Measurements from ENCODE around the gene ACOT13.
A peak's percentile ranks its signal among the peaks of the same experiment; 100 is the strongest.
"Not testable (repeated sequence)": the region's sequence is repeated elsewhere in the genome, so short reads cannot be mapped to it uniquely, and the experiment has no call there.

The ACOT13 gene

DNA sequence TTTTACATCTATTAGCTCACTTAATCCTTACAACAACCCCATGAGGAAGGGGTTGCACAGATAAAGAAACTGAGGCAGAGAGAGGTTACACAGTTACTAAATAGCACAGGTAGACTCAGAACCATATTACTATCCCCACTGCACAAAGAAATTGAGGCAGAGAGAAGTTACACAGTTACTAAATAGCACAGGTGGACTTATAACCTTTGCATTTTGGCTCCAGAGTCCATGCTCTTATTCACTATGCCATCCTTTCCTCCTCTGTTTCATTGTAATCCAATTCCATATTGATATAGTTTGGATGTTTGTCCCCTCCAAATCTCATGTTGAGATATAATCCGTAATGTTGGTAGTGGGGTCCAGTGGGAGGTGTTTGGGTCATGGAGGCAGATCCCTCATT is 3.7 kb upstream of the ACOT13 start:
- no peak for DNase-seq

DNA sequence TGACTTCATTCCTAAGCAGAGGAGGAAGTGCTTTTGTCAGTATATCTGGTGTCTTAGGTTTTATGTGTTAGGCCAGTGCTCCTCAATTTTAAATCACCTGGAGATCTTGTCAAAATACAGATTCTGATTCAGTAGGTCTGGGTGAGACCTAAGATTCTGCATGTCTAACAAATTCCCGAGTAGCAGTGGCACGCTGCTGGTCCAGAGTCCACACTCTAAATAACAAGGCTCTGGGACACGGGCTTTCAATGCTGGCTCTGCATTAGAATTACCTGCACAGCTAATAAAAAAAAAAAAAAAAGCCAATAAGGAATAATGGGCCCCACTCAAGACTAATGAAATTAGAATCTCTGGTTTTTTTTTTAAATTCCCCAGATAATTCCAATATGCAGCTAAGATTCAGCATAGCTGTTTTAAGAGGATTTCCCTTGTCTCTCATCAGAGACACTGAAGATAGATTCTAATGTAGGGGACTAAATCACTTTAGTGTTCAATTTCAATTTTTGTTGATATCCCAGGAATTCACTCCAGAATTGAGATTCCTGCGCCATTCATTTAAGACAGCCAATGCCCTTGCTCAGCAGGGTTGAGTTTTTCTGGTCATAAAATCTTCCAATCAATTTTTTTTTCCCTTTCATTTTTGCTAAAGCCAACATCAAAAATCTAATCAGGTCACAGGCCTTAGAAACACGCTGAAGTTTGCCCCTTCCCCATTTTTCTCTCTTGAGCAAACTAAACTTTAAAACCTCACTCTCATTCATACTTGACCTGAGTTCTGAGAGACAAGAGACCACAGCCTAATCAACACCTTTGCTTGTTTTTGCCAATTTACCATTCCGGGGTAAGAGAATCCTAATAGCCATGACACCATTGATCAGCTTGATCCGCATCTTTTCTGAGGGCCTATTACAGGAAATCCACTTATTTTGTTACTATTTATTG is 2.6 kb upstream of the ACOT13 start:
- no peak for DNase-seq

DNA sequence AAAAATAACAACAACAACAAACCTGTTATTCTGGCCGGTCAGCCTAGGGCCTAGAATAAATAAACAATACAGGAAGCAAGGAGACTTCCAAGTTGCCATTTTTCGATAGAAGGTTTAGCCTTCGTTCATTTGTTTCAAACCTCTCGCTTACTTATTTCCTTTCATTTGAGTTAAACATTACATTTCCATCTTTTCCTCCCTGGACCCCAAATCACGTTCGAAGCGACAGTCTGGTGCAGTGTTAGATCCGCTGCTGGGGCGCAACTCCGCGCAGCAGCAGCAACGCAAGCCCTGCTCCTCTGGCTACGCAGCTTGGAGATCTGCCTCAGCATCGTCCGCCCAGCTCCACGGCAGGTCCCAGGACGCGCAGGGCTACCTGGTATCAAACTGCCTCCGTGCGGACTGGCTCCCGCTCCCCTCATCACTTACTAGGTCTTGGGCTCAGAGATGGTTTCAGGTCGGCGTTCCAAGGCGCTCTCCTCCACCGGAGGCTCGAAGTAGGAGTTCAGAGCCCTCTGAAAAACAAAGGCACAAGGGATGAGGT is 708 bp upstream of the ACOT13 start:
- DNase-seq, result peak in 1 of 2 experiments; percentile 54

DNA sequence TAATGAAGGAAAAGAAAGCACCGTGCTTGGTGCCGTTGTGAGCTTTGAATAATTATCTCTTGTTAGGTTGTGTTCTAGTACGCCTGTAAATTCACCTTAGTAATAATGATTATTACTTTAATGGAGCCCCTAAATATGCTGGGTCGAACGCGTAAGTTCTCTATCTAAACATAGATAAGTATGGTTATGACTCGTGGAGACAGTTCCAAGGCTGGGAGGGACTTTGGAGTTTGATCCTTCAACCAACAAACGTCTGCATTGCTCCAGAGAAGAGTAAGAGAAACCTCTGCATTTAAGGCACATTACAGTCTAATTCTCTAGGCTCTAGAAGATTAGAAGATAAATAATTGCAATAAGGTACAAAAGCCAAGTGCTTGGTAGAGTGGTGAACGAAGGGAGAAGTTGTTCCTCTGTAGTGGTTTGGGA is 514 bp downstream of the ACOT13 start:
- peak in 1 of 2 experiments; percentile 34 for DNase-seq

DNA sequence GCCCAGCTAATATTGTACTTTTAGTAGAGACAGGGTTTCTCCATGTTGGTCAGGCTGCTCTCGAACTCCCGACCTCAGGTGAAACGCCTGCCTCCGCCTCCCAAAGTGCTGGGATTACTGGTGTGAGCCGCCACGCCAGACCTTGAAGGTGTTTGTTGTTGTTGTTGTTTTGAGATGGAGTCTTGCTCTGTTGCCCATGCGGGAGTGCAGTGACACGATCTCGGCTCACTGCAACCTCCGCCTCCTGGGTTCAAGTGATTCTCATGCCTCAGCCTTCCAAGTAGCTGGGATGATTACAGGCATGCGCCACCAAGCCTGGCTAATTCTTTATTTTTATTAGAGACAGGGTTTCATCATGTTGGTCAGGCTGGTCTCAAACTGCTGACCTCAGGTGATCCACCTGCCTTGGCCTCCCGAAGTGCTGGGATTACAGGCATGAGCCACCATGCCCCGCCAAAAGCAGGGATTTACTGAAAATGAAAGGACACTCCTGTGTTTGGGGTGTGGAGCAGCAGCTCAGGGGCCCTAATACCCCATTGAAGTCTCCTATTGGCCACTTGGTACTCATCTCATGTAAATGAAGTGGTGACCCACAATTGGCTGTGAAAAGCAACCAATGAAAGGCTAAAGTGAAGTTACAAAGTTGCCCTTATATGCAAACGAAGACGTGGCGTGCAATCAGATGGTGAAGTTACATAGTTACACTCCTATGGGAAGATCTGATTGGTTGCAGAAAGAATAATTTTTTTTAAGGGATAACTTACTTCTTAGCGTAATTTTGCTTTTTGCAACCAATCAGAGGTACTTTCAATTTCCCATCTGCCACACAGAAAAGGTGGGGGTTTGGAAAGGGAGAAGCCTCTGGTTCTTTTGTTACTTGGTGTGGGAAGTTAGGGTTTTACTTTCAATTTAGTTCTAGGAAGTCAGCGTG is 1.5 kb downstream of the ACOT13 start:
- not testable (repeated sequence) for DNase-seq

DNA sequence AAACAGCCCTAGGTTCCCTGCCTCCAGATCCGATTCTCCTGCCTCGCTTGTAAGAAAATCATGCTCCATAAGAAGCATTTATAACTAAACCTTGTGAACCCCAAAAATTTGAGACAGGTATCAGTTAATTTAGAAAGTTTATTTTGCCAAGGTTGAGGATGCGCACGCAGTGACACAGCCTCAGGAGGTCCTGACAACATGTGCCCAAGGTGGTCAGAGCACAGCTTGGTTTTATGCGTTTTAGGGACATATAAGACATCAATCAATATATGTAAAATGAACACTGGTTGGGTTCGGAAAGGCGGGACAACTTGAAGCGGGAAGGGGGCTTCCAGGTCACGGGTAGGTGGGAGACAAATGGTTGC is 2.1 kb downstream of the ACOT13 start:
- no peak for DNase-seq

DNA sequence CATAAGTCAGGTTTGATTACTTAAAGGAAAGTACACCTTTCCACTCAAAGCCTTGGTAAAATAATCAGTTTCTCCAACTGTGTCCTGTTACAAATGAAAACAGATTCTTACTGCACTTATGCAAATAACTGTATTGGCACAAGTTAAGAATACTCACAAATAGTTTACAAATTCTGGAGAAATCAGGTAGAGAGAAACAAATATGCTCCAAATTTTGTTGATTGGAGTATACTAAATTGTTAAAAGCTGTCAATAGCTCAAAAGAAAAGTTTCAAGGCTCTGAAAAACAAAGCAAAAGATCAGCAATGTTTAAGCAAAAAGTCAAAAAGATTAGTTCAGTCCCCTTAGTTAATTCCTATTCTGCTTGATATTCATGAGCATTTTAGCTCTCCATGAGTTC is 3.6 kb downstream of the ACOT13 start:
- not testable (repeated sequence) for DNase-seq

DNA sequence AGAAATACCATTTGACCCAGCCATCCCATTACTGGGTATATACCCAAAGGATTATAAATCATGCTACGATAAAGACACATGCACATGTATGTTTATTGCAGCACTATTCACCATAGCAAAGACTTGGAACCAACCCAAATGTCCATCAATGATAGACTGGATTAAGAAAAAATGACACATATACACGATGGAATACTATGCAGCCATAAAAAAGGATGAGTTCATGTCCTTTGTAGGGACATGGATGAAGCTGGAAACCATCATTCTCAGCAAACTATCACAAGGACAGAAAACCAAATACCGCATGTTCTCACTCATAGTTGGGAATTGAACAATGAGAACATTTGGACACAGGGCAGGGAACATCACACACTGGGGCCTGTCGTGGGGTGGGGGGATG is 4.2 kb downstream of the ACOT13 start:
- DNase-seq, result not testable (repeated sequence)

DNA sequence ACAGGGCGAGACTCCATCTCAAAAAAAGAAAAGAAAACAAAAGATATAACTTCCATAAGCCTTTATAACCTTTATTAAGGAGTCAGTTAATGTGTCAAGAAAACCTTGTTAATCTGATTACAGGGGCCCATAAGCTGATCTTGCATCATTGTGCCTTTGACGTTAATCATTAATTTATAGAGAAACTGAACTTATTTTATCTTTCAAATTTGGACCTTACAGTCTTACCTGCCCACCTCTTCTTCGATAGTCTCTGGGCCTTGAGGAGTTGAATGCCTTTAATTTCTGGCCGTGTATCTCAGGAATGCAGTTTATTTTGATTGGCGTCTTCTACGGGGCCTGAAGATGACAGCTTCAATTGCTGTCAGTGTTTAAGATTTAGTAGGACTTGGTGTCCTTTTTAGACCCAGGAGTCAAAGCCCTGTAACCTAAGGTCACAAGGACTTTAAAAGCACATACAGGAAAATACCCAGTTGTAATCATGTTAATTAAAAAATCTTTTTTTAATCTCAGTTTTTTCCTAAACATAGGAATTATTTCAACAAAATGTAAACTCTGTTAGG is 5.8 kb downstream of the ACOT13 start:
- DNase-seq, result no peak

DNA sequence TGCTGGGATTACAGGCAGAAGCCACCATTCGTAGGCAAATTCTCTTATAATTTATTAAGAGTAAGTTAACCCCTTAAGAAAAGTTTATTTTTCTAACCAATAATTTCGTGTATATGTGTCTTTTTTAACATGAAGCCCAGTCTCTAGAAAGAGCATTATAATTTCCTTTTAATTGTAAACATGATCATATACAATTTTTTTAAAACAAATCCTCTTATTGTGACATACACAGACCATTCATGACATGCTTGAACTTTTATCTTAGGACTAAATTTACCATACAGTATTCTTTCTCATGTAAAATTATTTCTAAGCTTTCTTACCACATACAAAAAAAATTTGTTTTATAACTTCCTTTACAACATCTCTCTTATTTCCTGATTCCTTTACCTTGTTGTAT is 6.7 kb downstream of the ACOT13 start:
- DNase-seq, result no peak

DNA sequence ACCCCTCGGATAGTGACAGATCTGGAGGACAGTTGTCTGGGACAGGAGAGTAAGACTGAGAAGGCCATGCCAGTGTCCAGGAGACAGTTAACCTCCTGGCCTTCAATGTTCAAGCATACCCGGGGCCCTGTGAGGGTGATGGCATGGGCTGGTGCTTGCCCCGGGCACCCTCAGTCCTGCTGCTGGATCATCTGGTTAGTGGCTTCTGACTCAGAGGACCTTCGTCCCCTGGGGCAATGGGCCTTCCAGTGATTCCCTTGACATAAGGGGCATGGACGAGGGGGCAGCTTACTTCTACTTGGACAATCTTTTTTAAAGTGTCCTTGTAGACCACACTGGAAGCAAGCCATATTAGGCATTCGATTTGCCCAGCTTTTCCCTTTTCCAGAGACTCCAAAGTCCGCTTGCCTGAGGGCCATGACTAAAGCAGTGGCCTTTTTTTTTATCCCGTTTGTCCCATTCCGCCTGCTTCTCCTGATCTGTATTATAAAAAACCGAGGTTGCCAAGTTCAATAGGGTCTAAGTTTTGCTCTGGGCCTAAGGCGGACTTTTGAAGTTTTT is 12.0 kb downstream of the ACOT13 start:
- not testable (repeated sequence) for DNase-seq

DNA sequence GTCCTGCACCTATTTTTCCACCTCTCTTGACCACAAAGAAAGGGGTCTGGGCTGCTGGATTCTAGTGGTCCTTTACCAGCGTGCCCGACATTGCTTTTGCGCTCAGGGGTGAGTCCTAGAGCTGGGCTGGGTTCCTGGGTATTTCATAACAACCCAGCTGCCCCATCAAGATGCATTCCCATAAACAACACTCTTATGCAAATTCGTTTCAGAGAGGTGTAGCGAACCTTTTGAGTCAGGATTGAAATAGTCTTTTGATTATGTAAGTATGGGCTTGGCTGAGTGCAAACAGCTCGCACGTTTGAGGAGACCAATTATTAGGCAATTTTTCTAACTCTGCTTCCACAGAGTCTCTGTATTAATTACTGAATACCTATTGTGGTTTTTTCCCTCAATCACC is 13.7 kb downstream of the ACOT13 start:
- no peak for DNase-seq

DNA sequence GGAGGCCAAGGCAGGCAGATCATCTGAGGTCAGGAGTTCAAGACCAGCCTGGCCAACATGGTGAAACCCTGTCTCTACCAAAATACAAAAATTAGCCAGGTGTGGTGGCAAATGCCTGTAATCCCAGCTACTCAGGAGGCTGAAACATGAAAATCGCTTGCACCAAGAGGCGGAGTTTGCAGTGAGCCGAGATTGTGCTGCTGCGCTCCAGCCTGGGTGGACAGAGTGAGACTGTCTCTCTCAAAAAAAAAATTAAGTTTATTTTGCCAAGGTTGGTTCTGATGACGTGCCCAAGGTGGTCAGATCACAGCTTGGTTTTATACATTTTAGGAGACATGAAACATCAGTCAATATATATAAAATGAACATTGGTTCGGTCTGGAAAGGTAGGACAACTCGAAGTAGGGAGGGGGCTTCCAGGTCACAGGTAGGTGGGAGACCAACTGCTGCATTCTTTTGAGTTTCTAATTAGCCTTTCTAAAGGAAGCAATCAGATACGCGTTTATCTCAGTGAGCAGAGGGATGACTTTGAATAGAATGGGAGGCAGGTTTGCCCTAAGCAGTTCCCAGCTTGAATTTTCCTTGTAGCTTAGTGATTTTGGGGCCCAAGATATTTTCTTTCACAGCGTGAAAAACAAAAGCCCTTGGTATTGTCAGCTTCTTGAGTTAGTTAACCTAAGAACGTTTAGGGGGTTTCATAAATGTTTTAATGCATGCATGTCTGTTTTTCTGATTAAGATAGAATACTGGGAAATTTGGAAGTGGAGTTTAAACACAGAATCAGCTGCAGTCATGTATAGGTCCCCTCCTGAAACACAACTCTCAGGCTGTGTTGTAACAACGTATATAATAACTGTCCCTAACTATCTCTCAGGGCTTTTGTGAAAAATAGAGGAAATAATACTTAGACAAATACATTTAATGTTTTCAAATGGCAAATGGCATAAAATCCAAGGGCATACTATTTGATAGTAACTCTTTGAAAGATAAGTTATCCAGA is 16.7 kb downstream of the ACOT13 start:
- no peak for DNase-seq

DNA sequence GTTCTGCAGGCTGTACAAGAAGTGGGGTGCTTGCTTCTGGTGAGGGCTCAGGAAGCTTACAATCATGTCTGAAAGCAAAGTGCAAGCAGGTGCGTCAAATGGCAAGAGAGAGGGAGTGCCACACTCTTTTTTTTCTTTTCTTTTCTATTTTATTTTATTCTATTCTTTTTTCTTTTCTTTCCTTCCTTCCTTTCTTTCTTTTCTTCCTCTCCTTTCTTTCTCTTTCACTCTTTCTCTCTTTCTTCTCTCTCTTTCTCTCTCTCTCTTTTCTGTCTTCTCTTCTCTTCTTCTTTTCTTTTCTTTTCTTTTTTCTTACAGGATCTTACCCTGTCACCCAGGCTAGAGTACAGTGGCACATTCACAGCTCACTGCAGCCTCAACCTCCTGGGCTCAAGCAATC is 19.5 kb downstream of the ACOT13 start:
- DNase-seq, result no peak

DNA sequence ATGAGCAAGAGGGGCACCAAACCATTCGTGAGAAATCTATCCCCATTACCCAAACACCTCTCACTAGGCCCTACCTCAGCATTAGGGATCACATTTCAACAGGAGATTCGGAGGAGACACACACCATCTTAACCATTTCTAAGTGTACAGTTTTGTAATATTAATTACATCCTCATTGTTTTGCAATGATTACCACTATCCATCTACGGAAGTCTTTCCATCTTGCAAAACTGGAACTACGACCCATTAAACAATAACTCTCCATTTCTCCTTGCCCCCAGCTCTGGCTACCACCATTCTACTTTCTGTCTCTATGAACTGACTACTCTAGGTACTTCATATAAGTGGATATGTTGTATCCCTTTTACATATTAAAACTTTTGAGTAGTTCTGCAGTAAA is 20.1 kb downstream of the ACOT13 start:
- no peak for DNase-seq

DNA sequence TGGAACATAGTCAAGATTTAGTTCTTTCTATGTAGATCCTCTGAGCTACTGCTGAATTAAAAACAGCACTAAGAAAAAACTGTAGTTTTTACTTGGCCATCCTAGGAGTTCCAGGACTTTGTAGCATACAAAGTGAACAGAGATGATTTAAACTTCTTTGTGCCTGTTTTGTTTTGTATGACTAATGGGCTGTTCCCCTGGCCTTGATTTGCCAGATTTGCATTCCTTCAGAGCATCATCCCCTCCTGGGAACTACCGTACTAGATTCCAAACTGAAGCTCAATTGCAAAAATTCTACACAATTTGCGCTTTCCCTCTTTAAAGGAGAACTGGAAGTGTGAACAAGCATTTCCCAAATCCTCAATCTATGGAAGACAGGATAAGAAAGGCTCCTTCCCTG is 23.1 kb downstream of the ACOT13 start:
- DNase-seq, result no peak

DNA sequence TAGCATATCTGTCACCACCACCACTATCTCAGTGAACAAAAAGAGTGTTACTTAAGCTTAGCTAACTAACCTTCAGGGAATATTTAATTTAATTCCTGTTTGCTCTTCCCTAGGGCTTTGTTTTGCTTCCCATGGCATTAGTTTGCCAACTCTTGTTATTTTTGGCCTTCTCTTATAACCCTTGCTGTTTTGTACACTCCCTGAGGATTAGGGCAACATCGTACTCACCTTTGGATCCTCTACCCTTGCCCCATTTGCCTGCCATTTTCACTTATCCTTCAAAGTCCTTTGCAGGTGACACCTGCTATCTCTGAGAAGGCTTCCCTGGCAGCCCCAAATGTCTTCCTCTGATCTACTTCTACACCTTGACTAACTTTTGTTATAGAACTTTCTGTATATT is 23.7 kb downstream of the ACOT13 start:
- DNase-seq, result no peak

DNA sequence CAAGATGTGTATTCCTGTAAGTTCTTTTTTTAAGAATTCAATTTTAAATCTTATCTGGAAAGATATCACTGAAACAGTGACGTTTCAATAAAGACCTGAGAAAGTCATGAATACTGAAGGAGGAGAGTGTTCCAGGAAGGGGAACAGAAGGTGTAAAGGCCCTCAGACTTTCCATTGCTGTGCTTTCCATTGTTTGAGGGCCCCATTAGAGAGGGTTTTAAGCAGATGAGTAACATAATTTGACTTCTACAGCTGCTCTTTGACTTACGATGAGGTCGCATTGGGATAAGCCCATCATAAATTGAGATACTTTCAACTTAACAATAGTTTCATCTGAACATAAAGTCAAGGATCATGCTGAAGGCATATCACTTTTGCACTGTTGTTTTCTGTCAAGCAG is 24.7 kb downstream of the ACOT13 start:
- no peak for DNase-seq

DNA sequence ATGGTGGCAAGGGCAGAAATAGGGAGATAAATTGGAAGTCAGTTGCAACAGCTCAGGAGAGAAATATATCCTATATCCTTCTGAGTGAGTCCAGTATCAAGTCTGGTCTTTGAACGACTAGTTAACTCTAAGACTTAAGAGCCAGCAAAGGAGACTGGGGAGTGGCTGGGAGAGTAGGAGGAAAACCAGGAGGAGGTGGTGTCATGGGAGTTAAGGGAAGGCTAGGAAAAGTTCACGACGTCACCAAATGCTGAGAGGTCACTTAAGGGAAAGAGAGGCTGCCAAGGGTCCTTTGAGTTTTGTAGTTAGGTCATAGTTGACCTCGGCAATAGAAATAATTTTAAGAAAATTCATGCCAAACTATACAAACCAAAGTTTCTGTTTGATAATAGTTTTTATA is 25.1 kb downstream of the ACOT13 start:
- no peak for DNase-seq

DNA sequence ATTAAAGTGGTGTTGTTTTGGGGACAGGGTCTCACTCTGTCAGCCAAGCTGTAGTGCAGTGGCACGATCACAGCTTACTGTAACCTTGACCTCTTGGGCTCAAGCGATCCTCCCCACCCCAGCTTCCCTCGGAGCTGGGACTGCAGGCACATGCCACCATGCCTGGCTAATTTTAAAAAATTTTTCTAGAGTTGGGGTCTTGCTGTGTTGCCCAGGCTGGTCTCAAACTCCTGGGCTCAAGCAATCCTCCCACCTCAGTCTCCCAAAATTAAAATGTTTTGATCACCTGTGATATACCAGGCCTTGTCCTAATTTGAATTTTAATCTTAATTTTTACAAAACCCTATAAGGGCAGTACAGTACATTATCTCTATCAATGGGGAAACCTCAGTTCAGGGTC is 25.5 kb downstream of the ACOT13 start:
- DNase-seq, result no peak

DNA sequence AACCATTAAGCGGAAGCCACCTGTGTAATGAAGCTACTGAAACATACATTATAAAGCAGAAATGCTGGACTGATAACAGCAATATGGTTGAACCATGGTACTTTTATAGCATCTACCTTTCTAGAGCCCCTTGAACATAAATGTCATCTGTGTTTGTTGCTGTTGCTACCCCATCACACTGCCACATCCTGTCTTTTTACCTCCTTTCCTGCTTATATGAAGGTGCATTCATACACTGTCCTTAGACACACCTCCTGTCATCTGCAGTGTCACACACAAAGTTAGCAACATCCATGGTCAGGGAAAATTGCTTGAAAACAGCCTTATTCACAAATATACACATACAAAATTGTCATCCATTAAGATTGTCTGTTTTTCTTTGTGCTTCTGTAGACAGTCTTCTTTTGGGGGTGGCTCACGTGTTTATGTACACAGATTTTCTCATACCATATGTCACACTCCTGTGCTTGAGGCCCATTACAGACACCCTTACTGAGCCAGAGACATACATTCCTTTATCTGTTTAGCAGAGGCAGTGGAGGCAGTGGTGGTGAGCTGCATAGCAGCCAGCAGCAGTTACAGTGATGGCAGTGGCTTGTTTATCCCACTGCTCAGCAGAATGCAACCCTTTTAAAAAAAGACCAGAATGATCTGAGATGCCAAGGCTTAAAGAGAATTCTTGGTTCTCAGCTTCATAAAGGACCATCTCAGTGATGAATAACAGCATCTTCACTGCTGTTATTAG is 26.1 kb downstream of the ACOT13 start:
- peak in 1 of 2 experiments; percentile 38 for DNase-seq

All from NCI-H524 (cell line).